ENCODE measurements around the gene FOXP1.

The FOXP1 gene

DNA sequence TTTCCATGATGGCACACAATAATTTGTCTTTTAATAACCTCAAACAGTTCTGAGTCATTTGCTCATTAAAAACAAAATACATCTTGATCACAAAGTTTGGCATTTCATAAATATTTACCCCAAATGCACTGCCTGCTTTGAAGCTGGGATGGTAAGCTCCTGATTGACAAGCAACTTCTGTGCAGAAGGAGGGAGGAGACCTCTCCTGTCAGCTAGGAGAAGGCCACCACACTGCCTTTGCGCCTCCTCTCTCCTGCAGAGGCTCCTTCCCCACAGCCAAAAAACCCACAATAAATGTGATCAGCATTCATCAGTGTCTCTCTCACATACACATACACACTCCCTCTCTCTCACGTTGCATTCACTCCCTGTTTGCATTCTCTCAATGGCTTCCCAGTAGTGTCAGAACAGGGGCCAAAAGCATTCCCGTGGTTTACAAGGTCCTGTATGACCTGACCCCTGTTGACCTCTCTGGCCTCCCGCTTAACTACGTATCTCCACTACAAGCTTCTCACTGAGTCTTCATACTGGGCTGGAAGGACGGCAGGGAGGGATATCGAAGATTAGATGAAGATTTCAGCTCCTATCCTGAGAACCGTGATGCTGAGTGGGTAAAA is 216.4 kb downstream of the FOXP1 start:
- Histone ChIP-seq H3K9me3 (ENCODE audit: control insufficient read depth, insufficient read depth, low read length) (no peaks in the 10 kb centered on the region), H3K27me3 (ENCODE audit: control insufficient read depth, insufficient read depth, low read length) (no peaks in the 10 kb centered on the region), H3K4me3 (ENCODE audit: low read depth, low read length) (no peak overlapping the region), H3K4me1 (ENCODE audit: control insufficient read depth, insufficient read depth, low read length) (no peaks in the 10 kb centered on the region), H3K9ac (ENCODE audit: low read depth, low read length) (no peak overlapping the region), H3K36me3 (ENCODE audit: control insufficient read depth, insufficient read depth, low read length) (no peaks in the 10 kb centered on the region)

DNA sequence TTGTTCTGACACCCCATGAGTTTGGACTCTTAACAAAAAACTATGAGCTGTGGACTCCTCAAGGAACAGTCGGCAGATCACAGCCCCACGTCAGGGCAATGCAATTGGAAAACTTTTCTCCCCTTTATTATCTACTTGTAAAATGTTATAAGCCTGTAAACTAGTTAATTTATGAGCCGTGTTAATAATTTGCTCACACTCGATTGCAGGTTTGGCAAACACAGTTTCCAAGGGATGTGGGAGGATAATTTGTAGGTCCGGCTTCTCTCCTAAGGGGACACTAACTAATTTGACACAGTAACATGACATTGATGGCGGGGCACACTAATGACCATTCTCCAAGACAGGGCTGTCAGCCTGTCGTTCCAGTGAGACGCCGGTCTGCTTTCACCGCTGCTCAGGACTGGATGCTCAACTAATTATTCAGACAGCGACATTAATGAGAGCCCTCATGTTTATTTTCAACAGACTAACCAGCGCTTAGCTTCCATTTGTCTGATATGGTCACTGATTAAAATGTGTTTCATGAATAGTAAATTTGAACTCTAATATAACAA is 222.1 kb downstream of the FOXP1 start:
- Histone ChIP-seq H3K27me3 (ENCODE audit: control insufficient read depth, insufficient read depth, low read length) (no peaks in the 10 kb centered on the region), H3K9ac (ENCODE audit: low read depth, low read length) (no peak overlapping the region)

DNA sequence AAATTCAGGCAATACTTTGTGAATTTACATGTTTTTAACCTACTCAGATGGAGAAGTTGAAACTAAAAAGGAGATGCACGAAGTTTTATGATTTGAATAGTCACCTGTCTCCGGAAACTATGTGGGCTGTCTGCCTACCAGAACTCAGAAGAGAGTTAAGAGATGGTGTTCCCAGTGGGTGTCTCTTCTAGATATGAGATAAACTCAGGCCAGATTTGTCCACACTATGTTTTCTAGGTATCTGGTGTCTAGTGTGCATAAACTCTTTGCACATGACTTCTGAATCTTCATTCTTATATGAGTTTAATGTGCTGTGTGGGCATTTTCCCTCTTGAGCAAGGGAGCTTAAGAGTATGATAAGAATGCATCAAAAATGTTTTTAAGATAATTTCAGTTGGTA is 222.8 kb downstream of the FOXP1 start:
- Histone ChIP-seq H3K9me3 (ENCODE audit: control insufficient read depth, insufficient read depth, low read length) (no peaks in the 10 kb centered on the region), H3K4me1 (ENCODE audit: control insufficient read depth, insufficient read depth, low read length) (no peaks in the 10 kb centered on the region), H3K27me3 (ENCODE audit: control insufficient read depth, insufficient read depth, low read length) (no peaks in the 10 kb centered on the region), H3K36me3 (ENCODE audit: control insufficient read depth, insufficient read depth, low read length) (no peaks in the 10 kb centered on the region), H3K9ac (ENCODE audit: low read depth, low read length) (no peak overlapping the region), H3K4me3 (ENCODE audit: low read depth, low read length) (no peak overlapping the region)

More for the DNA sequence above, 222.1 kb downstream of the FOXP1 start:
- no peaks in the 10 kb centered on the region for H3K9me3 ChIP-seq (ENCODE audit: control insufficient read depth, insufficient read depth, low read length)
- no peaks in the 10 kb centered on the region for H3K4me1 ChIP-seq (ENCODE audit: control insufficient read depth, insufficient read depth, low read length)
- no peaks in the 10 kb centered on the region for H3K36me3 ChIP-seq (ENCODE audit: control insufficient read depth, insufficient read depth, low read length)
- no peak overlapping the region for H3K4me3 ChIP-seq (ENCODE audit: low read depth, low read length)

GRCh38 chr3:71360180-71360579 is 223.3 kb downstream of the FOXP1 start:
- H3K27me3 ChIP-seq (ENCODE audit: control insufficient read depth, insufficient read depth, low read length), result no peaks in the 10 kb centered on the region
- no peak overlapping the region for H3K4me3 ChIP-seq (ENCODE audit: low read depth, low read length)
- H3K9me3 ChIP-seq (ENCODE audit: control insufficient read depth, insufficient read depth, low read length), result no peaks in the 10 kb centered on the region
- no peaks in the 10 kb centered on the region for H3K4me1 ChIP-seq (ENCODE audit: control insufficient read depth, insufficient read depth, low read length)
- no peaks in the 10 kb centered on the region for H3K36me3 ChIP-seq (ENCODE audit: control insufficient read depth, insufficient read depth, low read length)
- H3K9ac ChIP-seq (ENCODE audit: low read depth, low read length), result no peak overlapping the region

DNA sequence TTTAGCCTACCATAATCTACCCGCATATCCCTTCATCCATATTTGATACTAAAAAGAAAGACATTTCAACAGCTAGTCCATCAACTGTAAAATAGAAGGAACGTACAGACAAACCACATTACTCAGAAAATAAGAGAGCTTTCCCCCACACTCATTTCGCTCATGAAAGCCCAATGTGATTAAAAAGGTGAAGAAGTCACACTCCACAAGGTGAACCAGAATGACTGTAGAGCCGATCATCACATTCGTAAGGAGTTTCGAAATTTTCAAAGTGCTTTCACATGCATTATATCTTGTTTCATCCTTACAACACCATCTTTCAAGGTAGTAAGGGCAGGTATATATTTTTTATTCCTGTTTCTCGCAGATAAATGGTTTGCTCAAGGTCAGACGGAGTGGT is 225.3 kb downstream of the FOXP1 start:
- H3K4me1 ChIP-seq (ENCODE audit: control insufficient read depth, insufficient read depth, low read length), result no peaks in the 10 kb centered on the region
- H3K4me3 ChIP-seq (ENCODE audit: low read depth, low read length), result no peak overlapping the region
- no peaks in the 10 kb centered on the region for H3K36me3 ChIP-seq (ENCODE audit: control insufficient read depth, insufficient read depth, low read length)
- no peak overlapping the region for H3K9ac ChIP-seq (ENCODE audit: low read depth, low read length)
- H3K27me3 ChIP-seq (ENCODE audit: control insufficient read depth, insufficient read depth, low read length), result no peaks in the 10 kb centered on the region
- no peaks in the 10 kb centered on the region for H3K9me3 ChIP-seq (ENCODE audit: control insufficient read depth, insufficient read depth, low read length)

GRCh38 chr3:71356265-71356664 is 227.3 kb downstream of the FOXP1 start:
- Histone ChIP-seq H3K9ac (ENCODE audit: low read depth, low read length) (no peak overlapping the region), H3K27me3 (ENCODE audit: control insufficient read depth, insufficient read depth, low read length) (no peaks in the 10 kb centered on the region), H3K4me3 (ENCODE audit: low read depth, low read length) (no peak overlapping the region), H3K36me3 (ENCODE audit: control insufficient read depth, insufficient read depth, low read length) (no peaks in the 10 kb centered on the region), H3K4me1 (ENCODE audit: control insufficient read depth, insufficient read depth, low read length) (no peaks in the 10 kb centered on the region), H3K9me3 (ENCODE audit: control insufficient read depth, insufficient read depth, low read length) (no peaks in the 10 kb centered on the region)

DNA sequence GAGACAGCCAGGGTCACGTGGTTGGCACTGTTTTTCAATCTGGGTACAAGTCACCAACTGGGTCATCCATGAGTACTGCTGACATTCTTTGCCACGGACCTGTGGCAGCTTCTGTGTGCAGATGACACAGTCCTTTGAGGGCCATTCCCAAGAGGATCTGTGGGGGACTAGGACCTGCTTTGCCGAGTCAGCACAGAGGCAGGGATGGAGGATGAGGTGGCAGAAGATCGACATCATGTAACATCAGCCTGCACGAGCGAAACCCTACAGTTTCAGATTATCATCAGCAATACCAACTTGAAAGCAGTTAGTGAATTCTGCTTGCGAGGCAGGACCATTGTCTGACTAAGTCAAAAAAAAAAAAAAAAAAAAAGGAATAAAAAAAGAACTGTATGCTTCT is 227.7 kb downstream of the FOXP1 start:
- Histone ChIP-seq H3K36me3 (ENCODE audit: control insufficient read depth, insufficient read depth, low read length) (no peaks in the 10 kb centered on the region), H3K4me1 (ENCODE audit: control insufficient read depth, insufficient read depth, low read length) (no peaks in the 10 kb centered on the region), H3K27me3 (ENCODE audit: control insufficient read depth, insufficient read depth, low read length) (no peaks in the 10 kb centered on the region), H3K9me3 (ENCODE audit: control insufficient read depth, insufficient read depth, low read length) (no peaks in the 10 kb centered on the region), H3K9ac (ENCODE audit: low read depth, low read length) (no peak overlapping the region), H3K4me3 (ENCODE audit: low read depth, low read length) (no peak overlapping the region)

DNA sequence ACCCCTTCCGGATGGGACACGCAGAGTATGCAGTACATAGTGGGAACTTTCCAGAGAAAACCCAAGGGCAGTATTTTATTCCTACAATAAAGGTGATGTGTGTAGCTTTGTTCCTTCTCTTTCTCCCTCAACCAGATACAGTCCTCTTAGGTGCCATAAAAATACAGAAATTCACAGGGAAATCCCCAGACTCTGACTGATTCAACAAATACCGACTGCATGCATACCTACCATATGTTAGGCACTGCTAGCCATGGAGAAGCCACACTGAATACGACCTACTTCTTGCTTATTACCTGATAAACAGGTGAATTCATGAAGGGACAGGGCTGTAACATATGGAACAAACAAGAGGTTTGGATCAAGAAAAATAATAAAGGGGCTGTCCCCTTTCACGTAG is 228.5 kb downstream of the FOXP1 start:
- H3K4me1 ChIP-seq (ENCODE audit: control insufficient read depth, insufficient read depth, low read length), result no peaks in the 10 kb centered on the region
- H3K36me3 ChIP-seq (ENCODE audit: control insufficient read depth, insufficient read depth, low read length), result no peaks in the 10 kb centered on the region
- H3K9me3 ChIP-seq (ENCODE audit: control insufficient read depth, insufficient read depth, low read length), result no peaks in the 10 kb centered on the region
- no peak overlapping the region for H3K4me3 ChIP-seq (ENCODE audit: low read depth, low read length)
- H3K9ac ChIP-seq (ENCODE audit: low read depth, low read length), result no peak overlapping the region
- H3K27me3 ChIP-seq (ENCODE audit: control insufficient read depth, insufficient read depth, low read length), result no peaks in the 10 kb centered on the region

- Histone ChIP-seq H3K4me1 (ENCODE audit: control insufficient read depth, insufficient read depth, low read length) (no peaks in the 10 kb centered on the region), H3K9me3 (ENCODE audit: control insufficient read depth, insufficient read depth, low read length) (no peaks in the 10 kb centered on the region), H3K27me3 (ENCODE audit: control insufficient read depth, insufficient read depth, low read length) (no peaks in the 10 kb centered on the region), H3K36me3 (ENCODE audit: control insufficient read depth, insufficient read depth, low read length) (no peaks in the 10 kb centered on the region), H3K4me3 (ENCODE audit: low read depth, low read length) (no peak overlapping the region), H3K9ac (ENCODE audit: low read depth, low read length) (no peak overlapping the region)
Observed at GRCh38 chr3:71351403-71352149, 232.0 kb downstream of the FOXP1 start.

- Histone ChIP-seq H3K9me3 (ENCODE audit: control insufficient read depth, insufficient read depth, low read length) (no peaks in the 10 kb centered on the region), H3K4me3 (ENCODE audit: low read depth, low read length) (no peak overlapping the region), H3K27me3 (ENCODE audit: control insufficient read depth, insufficient read depth, low read length) (no peaks in the 10 kb centered on the region), H3K36me3 (ENCODE audit: control insufficient read depth, insufficient read depth, low read length) (no peaks in the 10 kb centered on the region), H3K4me1 (ENCODE audit: control insufficient read depth, insufficient read depth, low read length) (no peaks in the 10 kb centered on the region), H3K9ac (ENCODE audit: low read depth, low read length) (no peak overlapping the region)
Observed at GRCh38 chr3:71350998-71351397, 232.5 kb downstream of the FOXP1 start.

DNA sequence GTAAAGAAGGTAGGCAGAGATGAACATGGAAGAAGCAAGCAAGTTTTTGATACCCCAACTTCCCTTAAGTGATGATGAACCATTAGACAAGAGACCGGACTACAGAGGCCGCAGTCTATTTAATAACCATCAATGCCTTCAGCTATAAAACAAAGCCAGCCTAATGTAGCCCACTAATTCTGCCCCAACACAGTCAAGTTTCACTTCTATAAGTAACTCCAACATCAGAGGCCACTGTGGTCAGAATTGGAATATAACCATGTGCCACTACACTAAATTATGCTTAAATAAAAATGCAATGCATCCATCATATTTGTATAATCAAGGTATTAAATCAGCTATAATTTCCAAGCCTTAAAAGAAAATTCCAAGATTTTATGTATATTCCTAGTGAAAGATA is 234.7 kb downstream of the FOXP1 start:
- Histone ChIP-seq H3K27me3 (ENCODE audit: control insufficient read depth, insufficient read depth, low read length) (no peaks in the 10 kb centered on the region), H3K36me3 (ENCODE audit: control insufficient read depth, insufficient read depth, low read length) (no peaks in the 10 kb centered on the region), H3K4me1 (ENCODE audit: control insufficient read depth, insufficient read depth, low read length) (no peaks in the 10 kb centered on the region), H3K9ac (ENCODE audit: low read depth, low read length) (no peak overlapping the region), H3K4me3 (ENCODE audit: low read depth, low read length) (no peak overlapping the region), H3K9me3 (ENCODE audit: control insufficient read depth, insufficient read depth, low read length) (no peaks in the 10 kb centered on the region)

DNA sequence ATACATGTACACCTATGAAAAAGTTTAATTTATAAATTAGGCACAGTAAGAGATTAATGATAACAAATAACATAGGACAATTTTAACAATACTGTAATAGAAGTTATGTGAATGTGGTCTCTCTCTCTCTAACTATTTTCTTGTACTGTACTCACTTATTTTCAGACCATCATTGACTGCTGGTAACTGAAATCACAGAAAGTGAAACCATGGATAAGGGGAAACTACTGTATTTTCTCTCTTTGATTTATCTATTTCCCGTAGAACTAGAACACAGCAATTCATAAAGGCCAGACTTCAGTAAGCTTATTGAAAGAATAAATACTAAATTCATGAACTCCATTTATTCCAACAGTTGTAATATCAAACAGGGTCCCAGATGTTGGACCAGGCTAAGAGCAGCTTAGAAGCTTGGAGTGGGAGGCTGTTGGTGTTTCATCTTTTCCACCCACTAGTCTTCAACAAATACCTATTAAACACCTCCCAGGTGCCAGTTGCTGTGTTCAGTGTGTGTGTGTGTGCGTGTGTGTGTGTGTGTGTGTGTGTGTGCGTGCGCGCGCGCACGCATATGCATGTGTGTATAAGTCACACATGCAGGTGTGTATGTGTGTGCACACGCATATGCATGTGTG is 235.4 kb downstream of the FOXP1 start:
- no peaks in the 10 kb centered on the region for H3K9me3 ChIP-seq (ENCODE audit: control insufficient read depth, insufficient read depth, low read length)
- no peaks in the 10 kb centered on the region for H3K27me3 ChIP-seq (ENCODE audit: control insufficient read depth, insufficient read depth, low read length)
- no peaks in the 10 kb centered on the region for H3K4me1 ChIP-seq (ENCODE audit: control insufficient read depth, insufficient read depth, low read length)
- H3K36me3 ChIP-seq (ENCODE audit: control insufficient read depth, insufficient read depth, low read length), result no peaks in the 10 kb centered on the region
- H3K4me3 ChIP-seq (ENCODE audit: low read depth, low read length), result no peak overlapping the region
- H3K9ac ChIP-seq (ENCODE audit: low read depth, low read length), result no peak overlapping the region

Measured in iPS-15b (cell line).